Neural progenitor cell (in vitro differentiated cells): Measurements from ENCODE around the gene TMEM63C. TPM values are rescaled to one million over a fixed set of nuclear protein-coding genes. Genes with fewer than 3 reads are reported as not detected.

ENCODE experiments used
- DNase-seq: peaks from one replicate; pipeline ENCODE4 v3.0.0-alpha.2; 2016; ENCODE audit warnings: low spot score
- H2AFZ ChIP-seq: fragments of 200-600 bp; sonication (generic); replicated peaks from 2 replicates; pipeline ENCODE4 v1.6.1; 2016; ENCODE audit warnings: antibody characterized with exemption
- H3F3A ChIP-seq: fragments of 200-600 bp; sonication (generic); 2 replicates; pipeline ENCODE4 v1.6.1; 2016; ENCODE audit warnings: antibody characterized with exemption, low read depth
- H3K27ac ChIP-seq: fragments of 200-600 bp; sonication (generic); 2 replicates; pipeline ENCODE4 v1.5.1; 2016; ENCODE audit warnings: mild to moderate bottlenecking
- H3K27me3 ChIP-seq: fragments of 200-600 bp; sonication (generic); 2 replicates; pipeline ENCODE4 v1.6.1; 2016; ENCODE audit warnings: mild to moderate bottlenecking, moderate library complexity
- H3K36me3 ChIP-seq: fragments of 200-600 bp; sonication (generic); 2 replicates; pipeline ENCODE4 v1.5.1; 2016
- H3K4me1 ChIP-seq: fragments of 200-600 bp; sonication (generic); 2 replicates; pipeline ENCODE4 v1.6.1; 2016; ENCODE audit warnings: mixed run types
- H3K4me2 ChIP-seq: fragments of 200-600 bp; sonication (generic); 2 replicates; pipeline ENCODE4 v1.6.1; 2016
- H3K4me3 ChIP-seq: fragments of 200-600 bp; sonication (generic); 2 replicates; pipeline ENCODE4 v1.5.1; 2016
- H3K79me2 ChIP-seq: fragments of 200-600 bp; sonication (generic); 2 replicates; pipeline ENCODE4 v1.6.1; 2016; ENCODE audit warnings: low read depth
- H3K9ac ChIP-seq: fragments of 200-600 bp; sonication (generic); 2 replicates; pipeline ENCODE4 v1.6.1; 2016
- H3K9me3 ChIP-seq: fragments of 200-600 bp; sonication (generic); 2 replicates; pipeline ENCODE4 v1.5.1; 2016; ENCODE audit warnings: low read depth
- H4K20me1 ChIP-seq: fragments of 200-600 bp; sonication (generic); 2 replicates; pipeline ENCODE4 v1.6.1; 2016; ENCODE audit warnings: low read depth
- H3K27ac Mint-ChIP-seq: 3 replicates; pipeline ENCODE4 v1.8.0; 2021; ENCODE audit warnings: mixed read lengths
- H3K27me3 Mint-ChIP-seq: 2 replicates; pipeline ENCODE4 v1.8.0; 2022; ENCODE audit warnings: low read depth, mild to moderate bottlenecking, inconsistent platforms, moderate library complexity, mixed read lengths; ENCODE audit not compliant: insufficient read depth
- H3K36me3 Mint-ChIP-seq: 3 replicates; pipeline ENCODE4 v1.8.0; 2021; ENCODE audit warnings: mixed read lengths
- H3K4me1 Mint-ChIP-seq: 3 replicates; pipeline ENCODE4 v1.8.0; 2021; ENCODE audit warnings: mixed read lengths
- H3K4me3 Mint-ChIP-seq: 3 replicates; pipeline ENCODE4 v1.8.0; 2021; ENCODE audit warnings: mild to moderate bottlenecking, moderate library complexity, mixed read lengths
- H3K9me3 Mint-ChIP-seq: 3 replicates; pipeline ENCODE4 v1.8.0; 2020; ENCODE audit warnings: mixed read lengths
- CTCF ChIP-seq: fragments of 200-600 bp; sonication (generic); IDR thresholded peaks from 2 replicates; pipeline ENCODE4 v1.5.1; 2017; ENCODE audit warnings: antibody characterized with exemption, mild to moderate bottlenecking
- EZH2 ChIP-seq: fragments of 200-600 bp; sonication (generic); IDR thresholded peaks from 2 replicates; pipeline ENCODE4 v1.6.1; 2017; ENCODE audit warnings: antibody characterized with exemption, mild to moderate bottlenecking, moderate library complexity
- EZH2phosphoT487 ChIP-seq: fragments of 200-600 bp; sonication (generic); IDR thresholded peaks from 2 replicates; pipeline ENCODE4 v1.6.1; 2017; ENCODE audit warnings: antibody characterized with exemption
- total RNA-seq: library from RNA; depleted of rRNA; stranded (reverse); fragments of >200 nt; gene quantifications from 2 replicates; pipeline ENCODE4 v1.2.3, GENCODE V29; 2015; ENCODE audit warnings: low replicate concordance

TMEM63C gene
- total RNA-seq, 1 donor from 2014 or later, result 1.5 TPM

GRCh38 chr14:77148510-77149231 lies 32.9 kb upstream of the TMEM63C start:
- Histone ChIP-seq H3K27ac (no peak overlapping the region), H3K9ac (no peak overlapping the region), H3K79me2 (no peaks in the 10 kb centered on the region), H3K4me1 (no peaks in the 10 kb centered on the region), H2AFZ (peak overlapping the region; percentile 12), H3K4me2 (no peak overlapping the region), H3K9me3 (no peaks in the 10 kb centered on the region), H4K20me1 (no peaks in the 10 kb centered on the region), H3K4me3 (no peak overlapping the region), H3K36me3 (no peaks in the 10 kb centered on the region), H3F3A (peaks cover 13% of the 10 kb centered on the region), H3K27me3 (peaks cover 37% of the 10 kb centered on the region)
- Mint-ChIP-seq H3K4me3 (no peak overlapping the region), H3K27me3 (peaks cover 26% of the 10 kb centered on the region), H3K4me1 (peaks cover 27% of the 10 kb centered on the region), H3K27ac (peak overlapping the region; percentile 68), H3K36me3 (no peaks in the 10 kb centered on the region), H3K9me3 (no peaks in the 10 kb centered on the region)
- DNase-seq, result no peak
- TF ChIP-seq EZH2 (no peak), EZH2phosphoT487 (no peak), CTCF (no peak)

DNA sequence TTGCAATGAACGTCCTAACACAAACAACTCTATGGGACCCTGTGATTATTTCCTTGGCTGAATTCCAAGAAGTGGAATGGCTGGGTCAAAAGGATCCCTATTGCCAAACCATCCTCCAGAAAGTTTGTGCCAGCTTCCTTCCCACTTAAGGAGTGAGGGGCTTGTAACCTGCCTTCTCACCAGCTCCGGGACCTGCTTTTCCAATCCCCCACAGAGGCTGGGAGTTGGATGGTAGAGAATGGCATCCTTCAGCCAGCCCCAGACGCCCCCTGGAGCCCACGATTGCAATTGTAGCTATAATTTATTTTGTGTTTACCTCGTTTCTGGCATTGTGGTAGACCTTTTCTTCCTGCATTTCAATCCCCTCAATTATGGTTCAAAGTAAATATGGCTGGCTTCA lies 30.4 kb upstream of the TMEM63C start:
- DNase-seq, result peak; percentile 67
- Histone ChIP-seq H3K27me3 (peaks cover 12% of the 10 kb centered on the region), H3K4me1 (peaks cover 12% of the 10 kb centered on the region), H3K27ac (no peak overlapping the region), H3K79me2 (no peaks in the 10 kb centered on the region), H2AFZ (peak overlapping the region; percentile 48), H3K9ac (no peak overlapping the region), H3K36me3 (no peaks in the 10 kb centered on the region), H3K4me3 (no peak overlapping the region), H4K20me1 (no peaks in the 10 kb centered on the region), H3K9me3 (no peaks in the 10 kb centered on the region), H3K4me2 (no peak overlapping the region), H3F3A (peaks cover 13% of the 10 kb centered on the region)
- peaks cover 33% of the 10 kb centered on the region for H3K4me1 Mint-ChIP-seq
- H3K36me3 Mint-ChIP-seq, result no peaks in the 10 kb centered on the region
- no peak overlapping the region for H3K4me3 Mint-ChIP-seq
- peak; percentile 77 for TF ChIP-seq CTCF
- no peak for TF ChIP-seq EZH2
- H3K27ac Mint-ChIP-seq, result no peak overlapping the region
- H3K9me3 Mint-ChIP-seq, result no peaks in the 10 kb centered on the region
- peaks cover 29% of the 10 kb centered on the region for H3K27me3 Mint-ChIP-seq

DNA sequence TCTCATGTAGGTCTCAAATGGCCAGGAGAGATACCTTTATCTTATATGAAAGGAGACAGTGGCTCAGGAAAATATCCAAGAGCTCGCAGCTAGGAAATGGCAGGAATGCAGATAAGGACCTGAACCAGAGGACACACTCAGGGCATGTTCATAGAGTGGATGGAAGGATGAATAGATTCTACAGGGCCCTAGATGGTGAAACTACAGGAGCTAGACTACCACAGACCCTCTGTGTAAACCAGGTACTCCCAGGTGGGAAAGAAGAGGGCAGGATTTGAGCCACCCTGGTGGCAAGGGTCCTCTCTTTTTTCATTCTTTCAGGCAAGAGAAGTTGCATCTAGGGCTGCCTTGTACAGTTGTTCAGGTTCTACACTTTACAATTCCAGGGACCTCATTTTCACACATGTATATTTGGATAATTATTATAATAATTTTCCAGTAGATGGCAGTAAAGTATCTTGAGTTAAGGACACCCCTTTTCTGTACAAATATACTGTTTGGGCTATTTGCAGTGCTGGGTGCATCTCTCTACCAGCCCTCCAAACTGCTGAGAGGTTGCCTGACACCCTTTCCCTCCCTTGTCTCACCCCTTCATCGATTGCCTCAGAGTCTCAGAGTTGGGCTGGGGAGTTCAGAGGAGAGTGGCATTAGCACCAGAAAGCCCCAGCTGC lies 29.5 kb upstream of the TMEM63C start:
- Histone ChIP-seq H3K36me3 (no peaks in the 10 kb centered on the region), H3F3A (peaks cover 13% of the 10 kb centered on the region), H4K20me1 (no peaks in the 10 kb centered on the region), H3K4me1 (peaks cover 12% of the 10 kb centered on the region), H3K27ac (no peak overlapping the region), H3K9me3 (no peaks in the 10 kb centered on the region), H3K4me3 (no peak overlapping the region), H3K9ac (no peak overlapping the region), H3K4me2 (no peak overlapping the region), H2AFZ (peak overlapping the region; percentile 48), H3K79me2 (no peaks in the 10 kb centered on the region), H3K27me3 (peaks cover 4% of the 10 kb centered on the region)
- Mint-ChIP-seq H3K4me3 (no peak overlapping the region), H3K36me3 (no peaks in the 10 kb centered on the region), H3K9me3 (no peaks in the 10 kb centered on the region), H3K27me3 (peaks cover 24% of the 10 kb centered on the region), H3K4me1 (peaks cover 26% of the 10 kb centered on the region), H3K27ac (no peak overlapping the region)
- DNase-seq, result no peak
- no peak for TF ChIP-seq EZH2phosphoT487
- TF ChIP-seq EZH2, result no peak
- TF ChIP-seq CTCF, result peak; percentile 21
